Measurements from ENCODE around the gene EPHB2.

EPHB2 gene

DNA sequence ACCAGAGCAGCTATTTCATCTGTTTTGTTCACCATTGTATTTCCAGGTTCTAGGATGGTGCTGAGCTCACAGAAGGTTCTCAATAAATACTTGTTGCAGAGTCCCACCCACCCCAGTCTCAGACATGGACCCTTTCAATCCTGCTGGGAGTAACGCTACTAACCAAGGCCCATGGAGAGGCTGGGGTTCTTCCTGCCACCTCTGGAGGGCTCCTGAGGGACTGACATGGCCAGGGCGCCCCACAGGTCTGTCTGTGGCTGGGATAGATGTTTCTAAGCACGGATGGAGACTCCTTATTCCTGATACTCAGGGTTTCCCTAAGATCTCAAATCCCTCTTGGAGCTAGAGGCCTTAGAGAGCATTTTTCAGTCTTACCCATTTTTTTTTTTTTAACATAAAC is 87.4 kb downstream of the EPHB2 start:
- no peak for DNase-seq (ENCODE audit: low read depth in 2 of 2, low spot score in 1 of 2)

DNA sequence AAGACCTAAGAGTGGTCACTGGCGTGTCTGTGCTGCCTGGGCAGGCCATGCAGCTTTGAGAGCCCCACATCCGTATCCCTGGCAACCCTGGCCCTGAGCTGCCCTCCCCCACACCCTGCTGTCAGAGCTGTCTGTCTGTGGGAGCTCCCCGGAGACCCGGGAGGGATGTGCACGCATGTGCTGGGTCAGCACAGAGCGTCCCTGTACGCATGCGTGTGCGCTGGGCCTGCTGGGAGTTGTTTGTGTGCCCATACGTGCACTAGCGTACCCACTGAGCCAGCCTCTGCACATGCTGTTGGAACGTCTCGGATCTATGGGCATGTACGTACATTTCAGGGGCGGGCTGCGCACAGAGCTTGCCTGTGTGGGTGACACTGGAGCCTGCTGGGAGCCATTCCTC is 89.3 kb downstream of the EPHB2 start:
- no peak for DNase-seq (ENCODE audit: low read depth in 2 of 2, low spot score in 1 of 2)

DNA sequence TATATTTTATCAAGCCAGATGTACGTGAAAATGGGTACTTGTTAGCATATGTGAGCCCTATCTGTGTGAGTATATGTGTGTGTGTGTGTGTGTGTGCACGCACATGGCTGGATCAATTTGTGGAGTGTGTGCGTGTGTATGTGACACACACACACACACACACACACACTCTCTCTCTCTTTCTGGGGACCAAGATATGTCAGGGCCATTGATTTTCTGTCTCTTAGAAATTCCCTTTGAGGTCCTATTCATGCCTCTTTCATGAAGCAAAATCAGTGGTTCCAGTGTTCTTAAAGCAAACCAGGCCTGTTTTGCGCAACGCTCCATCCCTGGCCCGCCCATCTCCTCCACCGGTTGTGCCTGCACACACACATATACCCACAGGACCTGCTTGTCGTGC is 90.0 kb downstream of the EPHB2 start:
- DNase-seq (ENCODE audit: low read depth in 2 of 2, low spot score in 1 of 2) = no peak

DNA sequence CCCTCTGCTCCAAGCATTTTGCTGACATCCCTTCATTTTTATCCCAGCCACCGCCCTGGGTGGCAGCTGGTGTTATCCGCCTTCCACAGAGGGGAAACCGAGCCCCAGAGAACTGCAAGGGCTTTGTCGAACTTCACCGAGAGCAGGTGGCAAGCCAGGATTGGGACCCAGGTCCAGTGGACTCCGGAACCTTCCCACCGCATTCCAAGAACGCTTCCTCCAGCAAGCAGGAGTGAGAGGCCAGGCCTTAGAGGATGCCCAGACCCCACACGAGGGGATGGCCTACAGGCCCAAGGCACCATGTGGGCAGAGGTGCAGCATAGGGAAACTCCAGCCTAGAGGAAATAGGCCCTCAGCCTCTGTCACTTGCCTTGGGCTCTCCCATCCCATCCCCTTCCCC is 90.7 kb downstream of the EPHB2 start:
- no peak for DNase-seq (ENCODE audit: low read depth in 2 of 2, low spot score in 1 of 2)

DNA sequence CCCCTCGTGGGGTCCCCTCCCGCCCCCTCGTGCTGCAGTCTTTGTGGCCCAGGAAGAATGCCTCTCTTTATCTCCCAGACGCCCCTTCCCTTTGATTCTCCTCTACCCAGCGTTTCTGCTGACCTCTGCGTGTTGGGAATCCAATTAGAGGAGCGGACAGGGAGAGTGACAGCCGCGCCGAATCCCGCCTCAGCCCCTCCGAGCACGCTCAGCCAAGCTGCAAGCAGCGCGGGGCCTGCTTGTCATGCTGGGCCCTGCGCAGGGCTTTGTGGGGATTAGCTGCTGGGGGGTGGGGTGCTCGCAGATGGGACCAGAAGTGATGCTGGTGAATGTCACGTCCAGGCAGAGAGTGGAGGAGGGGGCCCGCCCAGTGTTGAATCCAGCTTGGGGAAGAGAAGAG is 91.1 kb downstream of the EPHB2 start:
- no peak for DNase-seq (ENCODE audit: low read depth in 2 of 2, low spot score in 1 of 2)

DNA sequence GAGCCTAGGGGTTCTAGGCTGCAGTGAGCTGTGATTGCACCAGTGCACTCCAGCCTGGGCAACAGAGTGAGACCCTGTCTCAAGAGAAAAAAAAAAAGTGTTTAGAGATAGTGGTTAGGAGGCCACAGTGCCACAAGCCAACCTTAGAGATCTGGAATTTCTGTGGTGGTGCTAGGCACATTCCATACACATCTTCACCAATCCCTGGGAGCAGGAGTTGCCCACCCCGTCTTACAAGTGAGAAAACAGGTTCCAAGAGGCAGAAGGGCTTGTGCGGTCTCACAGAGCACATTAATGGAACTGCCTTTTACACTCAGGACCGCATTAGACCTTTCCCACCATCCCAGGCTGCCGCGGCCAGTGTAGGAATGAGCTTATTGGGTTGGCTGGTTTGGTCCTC is 93.2 kb downstream of the EPHB2 start:
- DNase-seq (ENCODE audit: low read depth in 2 of 2, low spot score in 1 of 2) = no peak

DNA sequence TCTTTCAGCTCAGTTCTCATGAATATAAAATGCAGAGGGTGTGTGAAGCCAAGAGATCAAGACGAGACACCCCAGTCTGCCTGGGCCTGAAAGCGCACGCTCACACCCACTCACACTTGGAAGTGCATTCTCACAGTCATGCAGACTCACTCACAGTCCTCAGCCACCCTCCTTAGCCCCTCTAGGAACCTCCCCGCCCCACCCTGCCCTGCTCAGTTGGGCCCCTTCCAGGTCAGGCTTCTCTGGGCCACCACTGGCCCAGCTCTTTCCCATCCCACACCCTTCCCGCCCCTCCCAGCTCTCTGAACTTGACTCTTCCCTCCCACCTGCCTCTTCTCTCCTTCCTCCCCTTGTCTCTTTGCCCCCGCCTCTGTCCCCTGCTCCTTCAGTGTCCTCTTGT is 93.8 kb downstream of the EPHB2 start:
- no peak for DNase-seq (ENCODE audit: low read depth in 2 of 2, low spot score in 1 of 2)

DNA sequence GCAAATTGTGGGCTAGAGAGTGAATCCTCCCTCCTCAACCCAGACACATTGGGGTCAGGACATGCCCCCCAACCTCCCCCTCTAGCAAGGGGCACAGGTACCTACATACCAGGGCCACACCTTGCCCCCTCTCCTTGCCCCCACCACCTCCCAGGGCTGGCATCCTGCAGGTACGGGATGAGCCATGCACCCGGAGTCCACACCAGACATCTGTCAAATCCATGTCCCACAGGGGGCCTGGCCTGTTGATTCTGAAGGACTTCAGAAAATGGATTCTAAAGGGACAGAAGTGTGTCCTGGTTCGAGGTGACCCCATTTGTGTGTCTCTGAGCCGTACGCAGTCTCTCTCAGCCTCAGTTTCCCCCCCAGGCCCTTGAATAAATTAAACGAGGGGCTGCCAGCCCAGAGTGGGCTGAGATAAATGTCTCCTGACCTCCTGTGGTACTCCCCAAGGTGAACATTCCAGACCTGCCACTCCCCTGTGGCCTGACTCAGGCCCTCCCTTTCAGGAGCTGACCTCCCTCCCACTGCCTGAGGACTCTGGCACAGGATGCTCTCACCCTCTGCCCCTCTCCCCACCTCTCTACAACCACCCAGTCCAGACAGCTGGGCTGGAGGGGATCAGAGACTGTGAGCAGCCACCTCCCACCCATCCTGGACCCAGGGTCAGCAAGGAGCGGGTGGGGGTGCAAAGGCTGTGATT is 94.5 kb downstream of the EPHB2 start:
- no peak for DNase-seq (ENCODE audit: low read depth in 2 of 2, low spot score in 1 of 2)

DNA sequence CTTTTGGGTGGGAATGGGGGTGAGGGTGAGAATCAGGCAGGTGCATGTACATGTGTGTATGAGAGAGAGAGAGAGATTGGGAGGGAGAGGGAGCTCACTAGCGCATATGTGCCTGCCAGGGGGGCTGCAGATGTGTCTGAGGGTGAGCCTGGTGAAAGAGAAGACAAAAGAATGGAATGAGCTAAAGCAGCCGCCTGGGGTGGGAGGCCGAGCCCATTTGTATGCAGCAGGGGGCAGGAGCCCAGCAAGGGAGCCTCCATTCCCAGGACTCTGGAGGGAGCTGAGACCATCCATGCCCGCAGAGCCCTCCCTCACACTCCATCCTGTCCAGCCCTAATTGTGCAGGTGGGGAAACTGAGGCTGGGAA is 95.0 kb downstream of the EPHB2 start:
- no peak for DNase-seq (ENCODE audit: low read depth in 2 of 2, low spot score in 1 of 2)

DNA sequence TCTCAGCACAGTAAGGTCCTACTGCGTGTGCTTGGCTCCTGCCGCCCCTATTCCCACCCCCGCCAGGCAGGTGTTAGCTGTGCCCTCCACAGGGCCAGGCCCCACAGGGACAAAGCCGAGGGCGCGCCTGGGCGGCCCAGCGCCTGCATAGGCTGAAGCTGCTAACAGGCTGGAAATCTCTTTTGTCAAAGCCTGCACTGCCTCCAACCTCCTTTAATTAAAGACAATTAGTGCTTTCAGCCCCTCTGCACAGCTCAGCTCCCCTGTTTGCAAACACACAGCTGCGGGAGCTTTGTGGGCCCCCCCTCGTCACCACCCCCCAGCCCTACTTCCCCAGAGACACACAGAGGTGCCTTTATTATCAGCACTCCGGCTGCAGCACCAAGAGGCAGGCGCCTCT is 95.9 kb downstream of the EPHB2 start:
- DNase-seq (ENCODE audit: low read depth in 2 of 2, low spot score in 1 of 2) = no peak

DNA sequence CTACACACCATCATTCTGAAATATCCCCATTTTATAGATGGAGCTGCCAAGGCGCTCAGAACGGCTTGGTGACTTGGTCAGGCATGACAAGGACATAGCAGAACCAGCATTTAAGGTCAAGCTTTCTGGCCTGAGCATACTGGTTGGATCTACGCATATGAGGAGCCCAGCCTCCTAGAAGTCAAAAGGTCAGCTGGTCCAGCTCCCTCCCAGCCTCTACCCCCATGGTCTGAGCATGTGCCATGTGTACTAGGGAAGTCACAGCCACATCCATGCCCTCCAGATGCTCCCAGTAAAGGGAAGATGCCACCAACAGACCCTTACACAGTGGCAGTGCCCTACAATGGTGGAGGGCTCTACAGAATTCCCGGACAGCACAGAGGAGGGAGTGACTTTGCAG is 96.7 kb downstream of the EPHB2 start:
- no peak for DNase-seq (ENCODE audit: low read depth in 2 of 2, low spot score in 1 of 2)

DNA sequence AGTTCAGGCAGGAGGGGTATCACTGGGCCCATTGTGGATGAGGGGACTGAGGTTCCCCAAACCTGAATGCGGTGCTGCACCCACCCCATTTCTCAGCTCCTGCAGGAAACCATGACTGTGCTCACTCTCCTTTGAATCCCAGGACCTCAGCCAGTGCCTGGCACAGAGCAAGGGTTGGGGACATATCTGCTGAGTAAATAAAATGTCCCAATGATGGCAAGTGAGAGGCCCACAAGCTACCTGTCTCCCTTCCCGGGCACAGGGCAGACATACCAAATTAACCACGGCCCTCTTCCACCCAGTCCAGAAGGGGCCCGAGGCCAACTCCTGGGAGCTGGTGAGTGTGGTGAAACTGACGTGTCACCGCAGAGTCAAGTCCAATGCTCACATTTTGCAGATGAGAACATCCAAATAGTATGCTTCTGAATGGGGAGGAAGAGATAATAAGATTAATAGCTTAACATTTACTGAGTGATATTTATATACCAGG is 97.6 kb downstream of the EPHB2 start:
- DNase-seq (ENCODE audit: low read depth in 2 of 2, low spot score in 1 of 2) = no peak

DNA sequence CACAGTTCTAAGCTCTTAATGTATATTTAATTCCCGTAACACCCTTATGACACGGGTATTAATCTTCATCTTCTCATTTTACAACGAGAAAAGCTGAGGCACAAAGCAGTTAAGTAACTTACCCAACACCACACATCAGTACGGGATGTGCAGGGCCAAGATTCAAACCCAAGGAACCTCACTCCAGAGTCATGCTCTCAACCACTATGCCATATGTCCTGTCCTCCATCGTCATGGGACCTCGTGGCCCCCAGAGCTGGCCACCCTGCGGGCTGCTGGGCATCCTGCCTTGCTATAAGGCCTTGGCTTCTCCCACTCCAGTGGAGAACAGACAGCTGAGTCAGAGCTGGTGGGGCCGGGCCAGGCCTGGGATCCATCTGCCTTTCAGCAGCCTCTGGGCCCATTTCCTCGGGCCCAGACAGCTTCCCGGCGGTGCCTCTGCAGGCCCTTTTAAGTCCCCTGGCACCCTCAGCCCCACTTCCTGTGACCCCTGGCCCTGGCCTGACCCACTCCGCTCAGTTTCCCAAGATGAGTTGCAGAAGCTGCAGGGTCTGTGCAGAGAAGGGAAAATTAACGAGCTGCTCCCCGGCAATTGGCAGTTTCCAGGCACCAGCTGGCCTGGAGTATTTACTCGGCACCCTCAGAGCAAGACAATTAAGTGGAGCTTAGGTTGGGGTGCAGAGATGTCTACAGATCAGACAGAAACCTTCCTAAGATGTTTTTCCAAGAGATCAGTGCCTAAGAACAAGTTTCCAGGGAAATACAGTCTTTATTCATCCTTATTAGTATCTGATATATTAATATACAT is 98.2 kb downstream of the EPHB2 start:
- DNase-seq (ENCODE audit: low read depth in 2 of 2, low spot score in 1 of 2) = no peak

DNA sequence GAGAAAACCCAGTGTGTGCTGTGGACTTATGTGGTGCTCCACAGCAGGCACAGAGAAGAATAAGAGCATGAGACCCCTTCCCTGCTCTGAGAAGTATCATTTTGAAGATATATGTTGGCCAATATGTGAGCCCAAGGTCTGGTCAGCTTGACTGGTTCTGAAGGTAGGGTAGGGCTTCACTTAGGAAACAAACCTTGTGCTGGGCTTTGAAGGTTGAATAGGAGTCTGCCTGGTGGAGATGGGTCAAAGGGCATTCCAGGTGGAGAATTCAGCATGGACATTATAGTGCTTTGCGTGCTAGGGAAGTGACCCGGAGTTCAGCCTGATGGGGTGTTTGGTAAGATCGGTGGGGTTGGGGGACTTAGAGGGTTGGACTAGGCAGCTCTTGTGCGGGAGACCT is 99.1 kb downstream of the EPHB2 start:
- no peak for DNase-seq (ENCODE audit: low read depth in 2 of 2, low spot score in 1 of 2)

DNA sequence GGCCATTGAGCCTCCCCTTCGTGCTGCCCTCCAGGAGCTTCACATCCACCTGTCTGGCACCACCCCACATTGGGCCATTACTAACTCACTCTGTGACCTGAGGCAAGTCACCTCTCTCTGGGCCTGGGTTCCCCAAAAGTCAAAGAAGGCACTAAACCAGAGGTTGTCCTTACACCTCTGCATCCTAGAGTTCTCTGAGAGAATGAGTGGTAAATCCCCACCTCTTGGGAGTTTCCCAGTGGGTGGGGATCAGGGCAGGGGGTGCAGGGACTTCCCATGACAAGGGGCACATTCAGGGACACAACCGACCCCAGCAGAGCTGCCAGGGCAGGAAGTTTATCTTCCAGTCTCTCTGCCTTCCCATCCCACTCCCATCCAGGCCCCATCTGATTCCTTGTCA is 99.7 kb downstream of the EPHB2 start:
- no peak for DNase-seq (ENCODE audit: low read depth in 2 of 2, low spot score in 1 of 2)

DNA sequence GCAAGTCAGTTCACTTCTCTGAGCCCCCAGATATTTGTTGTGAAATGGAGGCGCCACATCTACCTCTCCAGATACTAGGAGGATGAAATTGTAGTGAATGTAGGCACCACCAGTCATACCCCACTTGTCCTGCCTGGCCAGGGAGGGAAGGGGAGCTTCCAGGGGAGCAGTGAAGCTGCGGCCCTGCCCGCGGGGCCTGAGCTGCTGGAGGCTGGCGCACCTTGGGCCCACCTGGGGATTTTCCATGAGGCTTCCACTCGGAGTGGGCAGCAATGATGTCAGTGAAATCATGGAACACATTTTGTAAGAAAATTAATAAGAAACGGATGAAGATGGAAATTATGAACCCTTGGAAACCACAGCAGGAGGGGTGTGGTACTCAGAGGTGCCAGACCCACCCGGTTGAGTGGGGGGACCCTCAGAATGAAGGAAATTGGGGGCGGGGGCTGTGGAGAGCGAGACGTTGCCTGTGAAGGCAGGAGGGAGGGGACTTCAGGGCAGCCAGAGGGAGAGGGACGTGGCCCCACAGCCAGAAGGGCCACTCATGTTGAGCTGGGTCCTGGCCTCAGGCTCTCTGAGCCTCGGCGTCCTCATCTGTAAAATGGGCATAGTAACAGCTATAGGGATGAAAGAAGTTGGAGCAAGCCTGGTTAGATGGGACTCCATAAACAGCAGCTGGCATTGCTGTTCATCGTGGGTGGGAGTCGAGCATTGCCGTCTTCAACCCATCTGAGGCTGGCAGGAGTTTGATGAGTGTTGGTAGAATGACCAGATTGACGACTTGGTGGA is 101.6 kb downstream of the EPHB2 start:
- DNase-seq (ENCODE audit: low read depth in 2 of 2, low spot score in 1 of 2) = no peak

DNA sequence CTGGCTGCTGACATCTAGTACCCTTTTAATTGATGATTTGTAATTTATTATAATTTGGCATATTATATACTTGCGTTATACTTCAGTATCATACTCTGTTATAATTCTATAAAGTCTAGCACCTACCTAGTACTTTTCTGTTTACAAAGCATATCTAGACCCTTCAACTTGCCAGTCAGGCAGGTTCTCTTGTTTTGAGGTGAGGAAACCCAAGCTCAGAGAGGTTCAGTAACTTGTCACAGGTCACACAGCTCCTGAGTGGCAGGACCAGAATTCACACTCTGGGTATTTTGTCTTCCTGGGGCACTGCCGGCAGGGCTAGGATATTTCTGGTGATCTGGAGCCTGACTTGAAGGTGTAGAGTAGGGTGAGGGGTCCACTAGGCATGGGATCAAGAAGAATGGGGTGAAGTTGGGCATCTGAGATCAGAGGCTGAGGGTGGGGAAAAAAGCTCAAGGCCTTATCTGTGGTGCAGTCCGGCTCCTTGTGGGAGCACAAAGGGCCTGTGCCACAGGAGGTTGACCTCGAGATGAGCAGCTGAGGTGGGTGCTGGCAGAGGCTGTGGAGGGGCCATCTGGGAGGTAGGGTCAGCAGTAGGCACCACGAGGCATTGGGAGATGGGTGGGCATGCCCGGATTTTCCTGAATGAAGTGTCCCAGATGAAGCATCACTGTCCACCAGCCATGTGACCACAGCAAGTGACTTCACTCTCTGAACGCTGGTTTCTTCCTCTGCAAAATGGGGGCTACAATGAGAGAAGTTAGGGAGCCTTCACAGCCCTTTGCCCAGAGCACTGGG is 102.6 kb downstream of the EPHB2 start:
- DNase-seq (ENCODE audit: low read depth in 2 of 2, low spot score in 1 of 2) = no peak

DNA sequence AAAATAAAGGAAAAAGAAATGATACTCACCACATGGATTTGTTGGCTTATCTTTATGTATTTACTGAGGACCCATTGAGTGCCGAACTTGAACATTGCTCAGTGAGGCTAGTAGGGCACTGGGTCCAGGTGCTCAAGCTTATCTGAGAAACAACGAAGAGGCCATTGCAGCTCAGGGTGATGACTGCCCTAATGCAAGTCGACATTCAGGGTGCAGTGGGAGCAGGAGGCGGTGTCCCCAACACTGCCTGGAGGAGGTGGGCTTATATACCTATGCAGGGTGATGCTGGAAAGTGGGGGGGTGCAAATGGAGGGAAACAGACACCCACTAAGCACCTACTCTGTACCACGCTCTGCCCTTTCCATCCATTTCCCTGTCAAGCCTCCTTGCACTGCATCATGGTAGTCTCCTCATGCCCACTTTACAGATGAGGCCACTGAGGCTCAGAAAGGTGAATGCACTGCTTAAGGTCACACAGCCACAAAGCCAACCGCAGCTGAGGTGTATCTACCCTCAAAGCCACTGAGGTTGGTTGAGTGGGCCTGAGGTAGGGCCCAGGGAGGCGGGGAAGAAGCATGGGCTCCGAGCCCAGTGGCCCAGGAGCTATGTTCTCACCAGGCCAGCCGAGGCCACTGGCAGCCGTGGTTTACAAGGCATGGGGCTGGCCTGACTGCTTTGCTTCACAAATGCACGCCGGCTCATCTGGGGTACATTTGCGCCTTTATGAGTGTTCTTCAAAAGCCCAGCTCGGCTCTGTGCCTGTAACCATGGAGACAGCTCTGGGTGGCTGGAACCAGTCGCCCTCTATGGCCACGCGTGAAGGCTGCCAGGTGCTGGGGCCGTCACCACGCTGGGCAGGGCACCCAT is 103.8 kb downstream of the EPHB2 start:
- DNase-seq (ENCODE audit: low read depth in 2 of 2, low spot score in 1 of 2) = no peak

DNA sequence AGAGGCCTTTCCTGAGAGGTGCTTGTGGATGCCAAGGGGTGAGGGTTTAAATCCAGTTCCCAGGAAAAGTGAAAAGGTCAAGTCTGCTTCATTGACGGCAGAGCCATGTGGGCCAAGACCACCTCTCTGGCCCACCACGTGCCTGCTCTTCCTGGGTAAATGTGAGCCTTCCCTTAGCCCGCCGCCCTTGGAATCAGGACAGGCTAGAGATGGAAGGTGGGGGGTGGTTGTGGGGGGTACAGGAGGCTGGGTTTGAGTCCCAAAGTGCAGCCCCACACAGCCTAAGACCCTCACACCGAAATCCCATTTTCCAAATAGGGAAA is 104.4 kb downstream of the EPHB2 start:
- DNase-seq (ENCODE audit: low read depth in 2 of 2, low spot score in 1 of 2) = no peak

DNA sequence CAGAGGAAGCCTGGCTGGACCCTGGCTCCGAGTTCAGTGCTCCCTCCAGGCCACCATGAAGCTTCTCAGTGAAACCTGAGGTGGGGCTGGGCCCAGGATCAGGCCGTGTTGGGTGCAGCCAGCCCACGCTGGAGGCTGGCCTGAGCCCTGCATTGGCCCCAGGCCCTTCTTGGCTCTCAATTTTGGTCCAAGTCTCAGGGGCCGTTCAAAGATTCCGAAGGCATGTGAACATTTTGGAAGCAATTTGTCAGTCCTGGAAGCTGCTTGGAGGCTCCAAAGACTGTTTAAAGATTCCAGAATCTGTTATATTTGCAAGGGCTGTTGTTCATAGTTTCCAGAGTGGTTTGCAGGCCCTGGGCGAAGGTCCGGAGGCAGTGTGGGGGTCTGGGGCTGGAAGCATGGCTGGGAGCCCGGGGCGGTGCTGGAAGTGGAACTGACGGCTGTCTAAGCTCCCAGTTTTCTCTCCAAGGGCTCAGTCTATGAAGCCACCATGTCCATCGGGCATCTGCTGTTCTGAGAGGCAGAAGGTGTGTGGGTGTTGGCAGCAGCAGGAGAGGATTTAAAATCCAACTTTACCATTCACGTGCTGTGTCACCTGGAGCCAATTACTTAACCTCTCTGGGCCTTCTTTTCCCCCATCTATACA is 104.9 kb downstream of the EPHB2 start:
- DNase-seq (ENCODE audit: low read depth in 2 of 2, low spot score in 1 of 2) = no peak
